GM21360 (cell line): ENCODE results near the gene ANP32B.
"Not testable (repeated sequence)": the region's sequence is repeated elsewhere in the genome, so short reads cannot be mapped to it uniquely, and the experiment has no call there.

ENCODE experiments used
- ATAC-seq: cut with Tn5 transposase; IDR thresholded peaks from one replicate; pipeline ENCODE4 v1.9.1; 2021; ENCODE audit warnings: mild to moderate bottlenecking, moderate library complexity; ENCODE audit not compliant: unreplicated experiment

ANP32B gene

DNA sequence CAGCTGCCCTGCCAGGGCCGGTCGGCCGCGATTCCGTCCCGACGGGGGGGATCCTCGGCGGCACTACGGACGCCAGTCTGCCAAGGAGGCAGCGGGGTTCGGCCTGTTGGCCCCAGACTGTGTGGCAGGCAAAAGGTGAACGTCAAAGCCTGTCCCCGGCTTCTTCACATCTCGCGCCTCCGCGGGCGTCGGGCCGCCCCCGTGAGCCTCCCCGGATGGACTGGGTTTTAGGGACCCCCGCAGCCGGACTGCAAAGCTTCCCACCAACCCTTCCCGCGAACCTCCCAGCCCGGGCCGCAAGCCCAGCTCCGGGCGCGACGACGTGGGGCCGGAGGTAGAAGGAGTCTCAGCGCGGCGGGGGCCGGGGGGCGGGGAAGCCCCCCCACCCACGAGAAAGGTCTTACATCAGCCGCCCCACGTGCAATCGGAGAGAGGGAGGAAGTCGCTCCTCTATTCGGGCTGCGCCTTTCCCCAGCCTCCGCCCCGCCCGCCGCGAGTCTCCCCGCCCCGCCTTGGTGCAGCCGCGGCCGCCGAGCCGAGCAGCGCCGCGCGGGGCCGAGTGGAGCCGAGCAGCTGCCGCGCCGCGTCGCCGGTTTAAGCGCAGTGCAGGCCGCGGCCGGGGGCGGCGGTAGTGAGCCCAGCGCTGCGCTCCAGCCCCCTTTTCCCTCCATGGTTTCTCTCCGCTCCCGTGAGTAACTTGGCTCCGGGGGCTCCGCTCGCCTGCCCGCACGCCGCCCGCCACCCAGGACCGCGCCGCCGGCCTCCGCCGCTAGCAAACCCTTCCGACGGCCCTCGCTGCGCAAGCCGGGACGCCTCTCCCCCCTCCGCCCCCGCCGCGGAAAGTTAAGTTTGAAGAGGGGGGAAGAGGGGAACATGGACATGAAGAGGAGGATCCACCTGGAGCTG, at the start of gene ANP32B:
ANP32B (plus strand) TSS at position 659 of the 906 bp plus-strand sequence; CDS start at position 874, 215 bp downstream.
- peak; percentile 75 for ATAC-seq

- ATAC-seq, result no peak
These were observed 48.6 kb upstream of the ANP32B start for GRCh38 chr9:97934321-97935115.

- no peak for ATAC-seq
These were observed 47.9 kb upstream of the ANP32B start for GRCh38 chr9:97935276-97935675.

DNA sequence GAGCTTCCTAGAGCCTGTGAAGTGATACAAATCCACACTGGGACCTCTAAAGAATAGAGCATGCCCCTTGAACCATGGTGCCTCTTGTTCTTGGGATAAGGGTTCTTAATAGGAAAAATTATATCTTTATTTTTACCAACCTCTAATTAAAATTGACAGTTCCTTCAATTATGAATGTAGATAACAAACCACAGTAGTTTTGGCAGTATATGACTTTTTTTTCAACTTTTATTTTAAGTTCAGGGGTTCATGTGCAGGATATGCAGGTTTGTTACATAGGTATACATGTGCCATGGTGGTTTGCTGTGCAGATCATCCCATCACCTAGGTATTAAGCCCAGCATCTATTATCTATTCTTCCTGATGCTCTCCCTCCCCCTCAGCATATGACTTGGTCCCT, 46.1 kb upstream of the ANP32B start:
- ATAC-seq, result no peak

GRCh38 chr9:97938081-97938644, 45.0 kb upstream of the ANP32B start, which contains the start of gene HEMGN:
HEMGN (minus strand) TSS chr9:97938172; CDS start chr9:97938136, 36 bp downstream.
- ATAC-seq, result no peak

- no peak for ATAC-seq
These were observed 42.9 kb upstream of the ANP32B start for GRCh38 chr9:97940233-97940632.

DNA sequence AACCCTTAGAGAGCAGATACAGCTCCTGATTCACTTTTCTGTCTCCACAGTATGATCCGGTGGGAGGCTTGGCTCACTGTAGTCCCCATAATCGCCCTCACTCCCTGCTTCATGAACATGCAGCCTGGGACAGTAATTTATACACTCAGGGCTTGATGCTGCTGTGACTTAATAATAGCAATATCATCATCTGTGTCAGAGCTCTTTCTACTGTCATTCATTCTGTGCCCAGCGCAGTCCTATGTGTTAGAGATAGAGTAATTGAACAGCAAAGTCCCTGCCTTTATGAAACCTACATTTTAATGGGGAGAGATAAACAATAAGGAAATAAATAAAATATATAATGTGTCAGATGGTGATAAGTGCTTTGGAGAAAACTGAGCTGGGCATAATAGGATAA, 42.4 kb upstream of the ANP32B start:
- ATAC-seq, result no peak

GRCh38 chr9:97941323-97941722, 41.8 kb upstream of the ANP32B start:
- ATAC-seq, result no peak

DNA sequence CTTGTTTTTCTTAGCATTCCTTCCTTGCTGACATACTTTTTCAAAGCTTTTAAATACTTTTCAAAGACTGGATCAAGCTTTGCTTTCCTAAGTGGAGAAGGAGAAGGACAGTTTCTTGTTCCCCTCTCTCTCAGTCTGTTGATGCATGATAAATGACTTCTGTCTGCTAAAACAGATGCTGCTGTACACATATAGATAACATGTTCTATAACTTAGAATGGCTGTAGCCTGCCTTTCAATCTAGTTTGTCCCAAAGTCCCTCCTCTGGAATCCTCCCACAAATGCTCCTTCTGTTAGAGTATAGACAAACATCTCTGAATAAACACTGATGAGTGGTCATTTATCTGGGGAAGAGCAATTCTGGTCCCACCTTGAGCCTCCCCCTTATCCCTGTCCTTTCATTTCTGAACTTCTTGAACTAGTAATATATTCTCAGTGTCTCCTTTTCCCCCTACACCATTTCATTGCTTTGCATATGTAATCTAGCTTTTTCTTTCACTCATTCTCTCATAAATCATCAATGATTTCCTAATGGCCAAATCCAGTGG, 39.8 kb upstream of the ANP32B start:
- no peak for ATAC-seq

- no peak for ATAC-seq
These were observed 38.5 kb upstream of the ANP32B start for GRCh38 chr9:97944612-97945011.

- ATAC-seq, result not testable (repeated sequence)
These were observed 37.7 kb upstream of the ANP32B start for GRCh38 chr9:97945470-97945869.

GRCh38 chr9:97947094-97947493, 36.0 kb upstream of the ANP32B start:
- ATAC-seq, result not testable (repeated sequence)

- ATAC-seq, result not testable (repeated sequence)
These were observed 32.3 kb upstream of the ANP32B start for GRCh38 chr9:97950873-97951272.

- ATAC-seq, result peak; percentile 60
These were observed 28.6 kb upstream of the ANP32B start for GRCh38 chr9:97954550-97954989.

DNA sequence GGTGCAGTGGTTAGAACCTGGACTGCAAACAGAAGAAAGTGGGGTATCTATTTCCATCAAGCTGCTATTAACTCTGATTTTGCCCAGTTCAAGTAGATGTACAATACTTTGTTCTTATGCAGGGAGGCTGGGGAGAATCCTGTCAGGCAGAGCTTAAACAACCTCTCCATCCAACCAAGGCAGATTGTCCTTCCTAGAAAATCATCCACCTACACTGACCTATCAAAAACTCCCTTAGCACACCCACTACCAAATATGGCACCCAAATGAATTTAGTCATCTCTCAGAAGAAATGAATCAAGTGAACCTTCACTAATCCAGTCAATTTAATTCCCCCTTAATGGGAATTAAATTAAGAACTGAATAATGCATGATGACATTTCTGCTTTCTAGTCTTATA, 26.8 kb upstream of the ANP32B start:
- ATAC-seq, result no peak

- ATAC-seq, result no peak
These were observed 24.2 kb upstream of the ANP32B start for GRCh38 chr9:97958812-97959511.

DNA sequence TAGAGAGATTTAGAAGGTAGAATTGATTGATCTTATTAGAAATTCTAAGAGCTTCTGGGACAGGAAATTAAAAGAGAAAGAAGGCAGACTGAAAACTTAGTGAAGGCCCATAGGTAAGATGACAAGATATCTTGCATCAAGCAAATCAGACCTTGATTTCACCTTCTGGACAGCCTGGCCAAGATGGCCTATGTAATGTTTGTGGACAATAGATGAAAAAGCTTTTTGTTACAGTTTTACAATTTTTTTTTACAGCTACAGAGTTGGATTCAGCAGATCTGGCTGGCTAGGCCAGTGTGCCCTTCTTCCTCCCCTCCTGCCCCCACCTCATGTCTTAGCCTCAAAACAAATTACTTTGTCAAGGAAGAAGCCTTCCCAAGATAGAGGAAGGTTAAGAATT, 23.6 kb upstream of the ANP32B start:
- ATAC-seq, result no peak

DNA sequence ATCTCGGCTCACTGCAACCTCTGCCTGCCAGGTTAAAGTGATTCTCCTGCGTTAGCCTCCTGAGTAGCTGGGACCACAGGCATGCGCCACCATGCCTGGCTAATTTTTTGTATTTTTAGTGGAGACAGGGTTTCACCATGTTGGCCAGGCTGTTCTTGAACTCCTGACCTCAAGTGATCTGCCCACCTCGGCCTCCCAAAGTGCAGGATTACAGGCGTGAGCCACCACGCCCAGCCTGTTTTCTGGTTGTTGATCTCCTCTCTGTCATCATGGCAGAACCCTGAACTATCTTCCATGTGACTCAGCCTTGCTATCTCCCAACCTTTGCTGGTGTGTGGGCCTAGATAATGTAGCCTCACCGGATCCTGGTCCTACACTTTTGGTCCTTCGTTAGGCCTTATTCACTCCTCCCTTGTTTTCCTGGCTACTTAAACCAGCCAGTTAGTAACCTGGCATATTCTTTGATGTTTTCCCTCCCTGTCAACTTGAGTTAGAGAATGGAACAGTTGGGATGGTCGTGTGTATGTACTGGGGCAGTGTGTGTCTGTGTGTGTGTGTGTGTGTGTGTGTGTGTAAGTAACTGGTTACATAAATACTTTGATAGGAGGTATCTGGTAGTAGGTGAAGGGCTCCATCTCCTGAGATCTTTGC, 22.3 kb upstream of the ANP32B start:
- not testable (repeated sequence) for ATAC-seq

GRCh38 chr9:97961361-97961760, 21.8 kb upstream of the ANP32B start:
- no peak for ATAC-seq

GRCh38 chr9:97962136-97962535, 21.0 kb upstream of the ANP32B start:
- ATAC-seq, result no peak
